ENCODE results near the gene SRGAP1. TPM values are rescaled to one million over a fixed set of nuclear protein-coding genes. Genes with fewer than 3 reads are reported as not detected.

SRGAP1 gene
- total and polyA plus RNA-seq, 2 of the 8 experiments (the other 6 are each of a cell fraction or from before 2014, with no cell fraction given), result 3.2 to 7.3 TPM

- TF ChIP-seq MAX (IDR thresholded peaks at IDR 0.05) (no peak), PHF8 (conservative IDR thresholded peaks at IDR 0.05; ENCODE audit: low read depth, low read length) (no peak), USF2 (IDR thresholded peaks at IDR 0.05; ENCODE audit: low read length) (no peak)
Measured at GRCh38 chr12:63846238-63846967, 1.9 kb downstream of the SRGAP1 start (continued).
